ENCODE data around the gene LRRC45.

DNA sequence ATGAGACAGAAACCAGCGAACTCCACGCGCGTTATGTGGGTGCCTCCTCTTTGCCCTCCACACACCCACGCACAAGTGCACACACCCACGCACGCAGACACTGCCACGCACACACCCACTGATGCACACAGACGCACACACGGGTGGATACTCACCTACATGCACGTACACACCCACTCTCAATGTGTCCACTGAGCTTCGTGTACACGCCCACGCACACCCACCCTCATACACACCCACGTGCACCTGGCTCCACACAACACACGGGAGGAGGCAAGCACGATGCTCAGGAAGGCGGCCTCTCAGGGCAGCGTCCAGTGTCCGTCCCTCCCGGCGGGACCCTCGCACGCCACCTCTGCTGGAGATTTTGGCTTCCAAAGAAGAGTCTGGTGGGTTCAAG is 24.3 kb downstream of the LRRC45 start:
- TF ChIP-seq, protein P1, sequence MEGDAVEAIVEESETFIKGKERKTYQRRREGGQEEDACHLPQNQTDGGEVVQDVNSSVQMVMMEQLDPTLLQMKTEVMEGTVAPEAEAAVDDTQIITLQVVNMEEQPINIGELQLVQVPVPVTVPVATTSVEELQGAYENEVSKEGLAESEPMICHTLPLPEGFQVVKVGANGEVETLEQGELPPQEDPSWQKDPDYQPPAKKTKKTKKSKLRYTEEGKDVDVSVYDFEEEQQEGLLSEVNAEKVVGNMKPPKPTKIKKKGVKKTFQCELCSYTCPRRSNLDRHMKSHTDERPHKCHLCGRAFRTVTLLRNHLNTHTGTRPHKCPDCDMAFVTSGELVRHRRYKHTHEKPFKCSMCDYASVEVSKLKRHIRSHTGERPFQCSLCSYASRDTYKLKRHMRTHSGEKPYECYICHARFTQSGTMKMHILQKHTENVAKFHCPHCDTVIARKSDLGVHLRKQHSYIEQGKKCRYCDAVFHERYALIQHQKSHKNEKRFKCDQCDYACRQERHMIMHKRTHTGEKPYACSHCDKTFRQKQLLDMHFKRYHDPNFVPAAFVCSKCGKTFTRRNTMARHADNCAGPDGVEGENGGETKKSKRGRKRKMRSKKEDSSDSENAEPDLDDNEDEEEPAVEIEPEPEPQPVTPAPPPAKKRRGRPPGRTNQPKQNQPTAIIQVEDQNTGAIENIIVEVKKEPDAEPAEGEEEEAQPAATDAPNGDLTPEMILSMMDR (conservative IDR thresholded peaks at IDR 0.05; ENCODE audit: low read depth in 2 of 2), result no peak
- no peak for TF ChIP-seq EZH2 (IDR thresholded peaks at IDR 0.05; ENCODE audit: low read depth, unreplicated experiment)
- TF ChIP-seq ZNF114 (CRISPR knock-in tag; IDR thresholded peaks at IDR 0.05), result no peak
- no peak for TF ChIP-seq POLR2AphosphoS5 (IDR thresholded peaks at IDR 0.05; ENCODE audit: low read depth)
- no peak for TF ChIP-seq CREB1 (CRISPR knock-in tag; IDR thresholded peaks at IDR 0.05; ENCODE audit: low read depth)
- TF ChIP-seq, protein P2, sequence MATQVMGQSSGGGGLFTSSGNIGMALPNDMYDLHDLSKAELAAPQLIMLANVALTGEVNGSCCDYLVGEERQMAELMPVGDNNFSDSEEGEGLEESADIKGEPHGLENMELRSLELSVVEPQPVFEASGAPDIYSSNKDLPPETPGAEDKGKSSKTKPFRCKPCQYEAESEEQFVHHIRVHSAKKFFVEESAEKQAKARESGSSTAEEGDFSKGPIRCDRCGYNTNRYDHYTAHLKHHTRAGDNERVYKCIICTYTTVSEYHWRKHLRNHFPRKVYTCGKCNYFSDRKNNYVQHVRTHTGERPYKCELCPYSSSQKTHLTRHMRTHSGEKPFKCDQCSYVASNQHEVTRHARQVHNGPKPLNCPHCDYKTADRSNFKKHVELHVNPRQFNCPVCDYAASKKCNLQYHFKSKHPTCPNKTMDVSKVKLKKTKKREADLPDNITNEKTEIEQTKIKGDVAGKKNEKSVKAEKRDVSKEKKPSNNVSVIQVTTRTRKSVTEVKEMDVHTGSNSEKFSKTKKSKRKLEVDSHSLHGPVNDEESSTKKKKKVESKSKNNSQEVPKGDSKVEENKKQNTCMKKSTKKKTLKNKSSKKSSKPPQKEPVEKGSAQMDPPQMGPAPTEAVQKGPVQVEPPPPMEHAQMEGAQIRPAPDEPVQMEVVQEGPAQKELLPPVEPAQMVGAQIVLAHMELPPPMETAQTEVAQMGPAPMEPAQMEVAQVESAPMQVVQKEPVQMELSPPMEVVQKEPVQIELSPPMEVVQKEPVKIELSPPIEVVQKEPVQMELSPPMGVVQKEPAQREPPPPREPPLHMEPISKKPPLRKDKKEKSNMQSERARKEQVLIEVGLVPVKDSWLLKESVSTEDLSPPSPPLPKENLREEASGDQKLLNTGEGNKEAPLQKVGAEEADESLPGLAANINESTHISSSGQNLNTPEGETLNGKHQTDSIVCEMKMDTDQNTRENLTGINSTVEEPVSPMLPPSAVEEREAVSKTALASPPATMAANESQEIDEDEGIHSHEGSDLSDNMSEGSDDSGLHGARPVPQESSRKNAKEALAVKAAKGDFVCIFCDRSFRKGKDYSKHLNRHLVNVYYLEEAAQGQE (IDR thresholded peaks at IDR 0.05; ENCODE audit: unreplicated experiment), result no peak
- no peak for TF ChIP-seq EZH2phosphoT487 (IDR thresholded peaks at IDR 0.05; ENCODE audit: unreplicated experiment)
- TF ChIP-seq, protein P3, sequence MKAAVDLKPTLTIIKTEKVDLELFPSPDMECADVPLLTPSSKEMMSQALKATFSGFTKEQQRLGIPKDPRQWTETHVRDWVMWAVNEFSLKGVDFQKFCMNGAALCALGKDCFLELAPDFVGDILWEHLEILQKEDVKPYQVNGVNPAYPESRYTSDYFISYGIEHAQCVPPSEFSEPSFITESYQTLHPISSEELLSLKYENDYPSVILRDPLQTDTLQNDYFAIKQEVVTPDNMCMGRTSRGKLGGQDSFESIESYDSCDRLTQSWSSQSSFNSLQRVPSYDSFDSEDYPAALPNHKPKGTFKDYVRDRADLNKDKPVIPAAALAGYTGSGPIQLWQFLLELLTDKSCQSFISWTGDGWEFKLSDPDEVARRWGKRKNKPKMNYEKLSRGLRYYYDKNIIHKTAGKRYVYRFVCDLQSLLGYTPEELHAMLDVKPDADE (IDR thresholded peaks at IDR 0.05), result no peak
- no peak for TF ChIP-seq JUNB (IDR thresholded peaks at IDR 0.05; ENCODE audit: unreplicated experiment)
- TF ChIP-seq ZNF331 (CRISPR knock-in tag; IDR thresholded peaks at IDR 0.05; ENCODE audit: low read depth), result no peak
- no peak for TF ChIP-seq NANOG (IDR thresholded peaks at IDR 0.05; ENCODE audit: borderline replicate concordance)
- TF ChIP-seq STAT1 (IDR thresholded peaks at IDR 0.05; ENCODE audit: unreplicated experiment), result no peak
- TF ChIP-seq, protein P4, sequence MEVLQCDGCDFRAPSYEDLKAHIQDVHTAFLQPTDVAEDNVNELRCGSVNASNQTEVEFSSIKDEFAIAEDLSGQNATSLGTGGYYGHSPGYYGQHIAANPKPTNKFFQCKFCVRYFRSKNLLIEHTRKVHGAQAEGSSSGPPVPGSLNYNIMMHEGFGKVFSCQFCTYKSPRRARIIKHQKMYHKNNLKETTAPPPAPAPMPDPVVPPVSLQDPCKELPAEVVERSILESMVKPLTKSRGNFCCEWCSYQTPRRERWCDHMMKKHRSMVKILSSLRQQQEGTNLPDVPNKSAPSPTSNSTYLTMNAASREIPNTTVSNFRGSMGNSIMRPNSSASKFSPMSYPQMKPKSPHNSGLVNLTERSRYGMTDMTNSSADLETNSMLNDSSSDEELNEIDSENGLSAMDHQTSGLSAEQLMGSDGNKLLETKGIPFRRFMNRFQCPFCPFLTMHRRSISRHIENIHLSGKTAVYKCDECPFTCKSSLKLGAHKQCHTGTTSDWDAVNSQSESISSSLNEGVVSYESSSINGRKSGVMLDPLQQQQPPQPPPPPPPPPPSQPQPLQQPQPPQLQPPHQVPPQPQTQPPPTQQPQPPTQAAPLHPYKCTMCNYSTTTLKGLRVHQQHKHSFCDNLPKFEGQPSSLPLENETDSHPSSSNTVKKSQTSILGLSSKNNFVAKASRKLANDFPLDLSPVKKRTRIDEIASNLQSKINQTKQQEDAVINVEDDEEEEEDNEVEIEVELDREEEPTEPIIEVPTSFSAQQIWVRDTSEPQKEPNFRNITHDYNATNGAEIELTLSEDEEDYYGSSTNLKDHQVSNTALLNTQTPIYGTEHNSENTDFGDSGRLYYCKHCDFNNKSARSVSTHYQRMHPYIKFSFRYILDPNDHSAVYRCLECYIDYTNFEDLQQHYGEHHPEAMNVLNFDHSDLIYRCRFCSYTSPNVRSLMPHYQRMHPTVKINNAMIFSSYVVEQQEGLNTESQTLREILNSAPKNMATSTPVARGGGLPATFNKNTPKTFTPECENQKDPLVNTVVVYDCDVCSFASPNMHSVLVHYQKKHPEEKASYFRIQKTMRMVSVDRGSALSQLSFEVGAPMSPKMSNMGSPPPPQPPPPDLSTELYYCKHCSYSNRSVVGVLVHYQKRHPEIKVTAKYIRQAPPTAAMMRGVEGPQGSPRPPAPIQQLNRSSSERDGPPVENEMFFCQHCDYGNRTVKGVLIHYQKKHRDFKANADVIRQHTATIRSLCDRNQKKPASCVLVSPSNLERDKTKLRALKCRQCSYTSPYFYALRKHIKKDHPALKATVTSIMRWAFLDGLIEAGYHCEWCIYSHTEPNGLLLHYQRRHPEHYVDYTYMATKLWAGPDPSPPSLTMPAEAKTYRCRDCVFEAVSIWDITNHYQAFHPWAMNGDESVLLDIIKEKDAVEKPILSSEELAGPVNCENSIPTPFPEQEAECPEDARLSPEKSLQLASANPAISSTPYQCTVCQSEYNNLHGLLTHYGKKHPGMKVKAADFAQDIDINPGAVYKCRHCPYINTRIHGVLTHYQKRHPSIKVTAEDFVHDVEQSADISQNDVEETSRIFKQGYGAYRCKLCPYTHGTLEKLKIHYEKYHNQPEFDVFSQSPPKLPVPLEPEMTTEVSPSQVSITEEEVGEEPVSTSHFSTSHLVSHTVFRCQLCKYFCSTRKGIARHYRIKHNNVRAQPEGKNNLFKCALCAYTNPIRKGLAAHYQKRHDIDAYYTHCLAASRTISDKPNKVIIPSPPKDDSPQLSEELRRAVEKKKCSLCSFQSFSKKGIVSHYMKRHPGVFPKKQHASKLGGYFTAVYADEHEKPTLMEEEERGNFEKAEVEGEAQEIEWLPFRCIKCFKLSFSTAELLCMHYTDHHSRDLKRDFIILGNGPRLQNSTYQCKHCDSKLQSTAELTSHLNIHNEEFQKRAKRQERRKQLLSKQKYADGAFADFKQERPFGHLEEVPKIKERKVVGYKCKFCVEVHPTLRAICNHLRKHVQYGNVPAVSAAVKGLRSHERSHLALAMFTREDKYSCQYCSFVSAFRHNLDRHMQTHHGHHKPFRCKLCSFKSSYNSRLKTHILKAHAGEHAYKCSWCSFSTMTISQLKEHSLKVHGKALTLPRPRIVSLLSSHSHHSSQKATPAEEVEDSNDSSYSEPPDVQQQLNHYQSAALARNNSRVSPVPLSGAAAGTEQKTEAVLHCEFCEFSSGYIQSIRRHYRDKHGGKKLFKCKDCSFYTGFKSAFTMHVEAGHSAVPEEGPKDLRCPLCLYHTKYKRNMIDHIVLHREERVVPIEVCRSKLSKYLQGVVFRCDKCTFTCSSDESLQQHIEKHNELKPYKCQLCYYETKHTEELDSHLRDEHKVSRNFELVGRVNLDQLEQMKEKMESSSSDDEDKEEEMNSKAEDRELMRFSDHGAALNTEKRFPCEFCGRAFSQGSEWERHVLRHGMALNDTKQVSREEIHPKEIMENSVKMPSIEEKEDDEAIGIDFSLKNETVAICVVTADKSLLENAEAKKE (CRISPR knock-in tag; IDR thresholded peaks at IDR 0.05), result no peak
